HG03175 (cell line): ENCODE measurements around the gene NPR2.

ENCODE experiments used
- ATAC-seq: cut with Tn5 transposase; IDR thresholded peaks from one replicate; pipeline ENCODE4 v1.9.1; 2021; ENCODE audit warnings: mild to moderate bottlenecking, moderate library complexity; ENCODE audit not compliant: unreplicated experiment

NPR2 gene

DNA sequence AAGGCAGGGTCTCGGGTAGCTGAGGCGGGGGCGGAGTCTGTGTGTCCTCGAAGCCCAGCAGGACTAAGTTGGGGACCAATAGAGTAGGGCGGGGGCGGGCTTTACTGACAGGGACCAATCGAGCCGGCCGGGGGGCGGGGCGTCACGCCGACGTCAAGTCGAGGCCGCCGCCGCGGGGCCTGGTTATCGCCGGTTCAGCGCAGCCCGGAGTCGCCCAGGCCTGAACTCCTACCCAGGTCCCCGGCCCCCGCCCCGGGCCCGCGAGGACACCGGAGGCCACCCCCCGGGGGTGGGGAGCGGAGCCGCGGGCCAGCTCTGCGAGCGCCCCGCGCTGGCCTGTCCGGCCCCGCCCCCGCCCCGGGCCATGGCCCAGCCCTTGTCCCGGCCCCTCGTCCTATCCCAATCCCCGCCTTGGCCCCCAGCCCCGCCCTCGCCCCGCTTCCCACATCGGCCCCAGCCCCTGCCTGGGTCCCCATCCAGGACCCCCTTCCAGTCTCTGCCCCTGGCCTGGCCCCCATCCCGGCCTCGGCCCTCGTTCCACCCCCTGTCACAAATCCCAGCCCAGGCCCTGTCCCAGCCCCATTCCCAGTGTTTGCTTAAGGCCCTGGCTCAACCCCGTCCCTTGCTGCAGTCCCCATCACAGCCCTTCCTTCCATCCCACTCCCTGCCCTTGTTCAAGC, 37.8 kb downstream of the NPR2 start, which contains the start of gene TMEM8B:
Gene TMEM8B, plus strand, starts transcription at position 145 of the 680 bp plus-strand sequence. Its CDS starts 220 bp downstream, at position 365.
- ATAC-seq = peak; percentile 84

- ATAC-seq = no peak
These were observed 38.3 kb downstream of the NPR2 start for GRCh38 chr9:35829764-35830096.

GRCh38 chr9:35831040-35831439, 39.6 kb downstream of the NPR2 start:
- no peak for ATAC-seq

- no peak for ATAC-seq
These were observed 41.4 kb downstream of the NPR2 start for GRCh38 chr9:35832814-35833213.

GRCh38 chr9:35834260-35835215, 43.1 kb downstream of the NPR2 start:
- ATAC-seq = no peak

- ATAC-seq = no peak
These were observed 43.8 kb downstream of the NPR2 start for GRCh38 chr9:35835216-35835632.

DNA sequence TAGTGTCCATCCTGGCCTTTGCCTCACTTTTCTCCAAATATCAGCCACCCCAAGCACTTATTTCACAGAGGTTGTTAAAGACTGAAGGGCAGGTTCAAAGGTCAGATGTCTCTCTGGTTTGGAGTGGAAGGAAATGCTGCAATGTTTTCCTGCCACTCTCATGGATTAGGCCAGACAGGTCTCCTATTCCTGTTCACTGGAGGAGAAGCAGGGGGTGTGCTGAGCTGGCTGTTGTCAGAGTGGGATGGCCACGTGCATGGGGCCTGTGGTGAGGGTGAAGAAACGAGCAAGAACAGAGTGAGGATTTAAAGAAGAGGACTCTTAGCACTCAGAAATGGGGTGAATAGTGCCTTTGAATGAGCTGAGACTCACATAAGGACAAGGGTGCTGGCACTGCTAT, 44.4 kb downstream of the NPR2 start:
- no peak for ATAC-seq

- no peak for ATAC-seq
These were observed 45.2 kb downstream of the NPR2 start for GRCh38 chr9:35836595-35836994.

DNA sequence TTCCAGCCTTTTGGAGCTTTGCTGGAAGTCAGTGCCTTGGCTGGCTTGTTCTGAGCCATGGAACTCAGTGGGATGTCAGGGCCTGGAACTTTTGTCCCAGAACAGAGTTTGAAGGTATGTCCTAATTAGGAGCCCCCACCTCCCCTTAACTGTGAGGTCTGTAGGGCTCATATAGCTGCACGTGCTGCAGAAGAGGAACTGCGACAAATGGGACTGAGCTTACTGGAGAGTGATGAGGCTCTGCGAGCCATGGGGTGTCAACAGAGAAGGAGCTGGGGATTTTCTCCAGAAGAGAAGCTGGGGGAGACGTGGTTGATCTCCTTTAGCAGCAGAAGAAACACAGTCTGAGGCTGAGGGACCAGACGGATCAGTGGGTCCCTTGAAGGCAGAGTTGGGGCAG, 48.5 kb downstream of the NPR2 start:
- ATAC-seq = no peak

- no peak for ATAC-seq
These were observed 49.7 kb downstream of the NPR2 start for GRCh38 chr9:35840881-35841644.

DNA sequence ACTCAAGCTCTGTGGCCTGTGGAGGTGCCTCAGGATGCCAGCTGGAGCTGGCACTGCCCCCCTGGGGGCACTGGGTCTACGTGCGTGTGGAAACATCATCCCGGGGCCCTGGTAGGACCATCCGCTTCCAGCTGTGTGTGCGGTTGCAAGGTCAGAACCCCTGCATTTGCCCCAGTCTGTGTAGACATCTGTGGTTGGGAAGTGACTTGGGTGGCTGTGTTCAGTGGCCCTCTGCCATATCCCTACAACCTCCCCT, 50.2 kb downstream of the NPR2 start:
- no peak for ATAC-seq

- no peak for ATAC-seq
These were observed 50.8 kb downstream of the NPR2 start for GRCh38 chr9:35842020-35842745.

- ATAC-seq = no peak
These were observed 51.4 kb downstream of the NPR2 start for GRCh38 chr9:35842795-35843194.

GRCh38 chr9:35844628-35845270, 53.4 kb downstream of the NPR2 start:
- ATAC-seq = no peak

DNA sequence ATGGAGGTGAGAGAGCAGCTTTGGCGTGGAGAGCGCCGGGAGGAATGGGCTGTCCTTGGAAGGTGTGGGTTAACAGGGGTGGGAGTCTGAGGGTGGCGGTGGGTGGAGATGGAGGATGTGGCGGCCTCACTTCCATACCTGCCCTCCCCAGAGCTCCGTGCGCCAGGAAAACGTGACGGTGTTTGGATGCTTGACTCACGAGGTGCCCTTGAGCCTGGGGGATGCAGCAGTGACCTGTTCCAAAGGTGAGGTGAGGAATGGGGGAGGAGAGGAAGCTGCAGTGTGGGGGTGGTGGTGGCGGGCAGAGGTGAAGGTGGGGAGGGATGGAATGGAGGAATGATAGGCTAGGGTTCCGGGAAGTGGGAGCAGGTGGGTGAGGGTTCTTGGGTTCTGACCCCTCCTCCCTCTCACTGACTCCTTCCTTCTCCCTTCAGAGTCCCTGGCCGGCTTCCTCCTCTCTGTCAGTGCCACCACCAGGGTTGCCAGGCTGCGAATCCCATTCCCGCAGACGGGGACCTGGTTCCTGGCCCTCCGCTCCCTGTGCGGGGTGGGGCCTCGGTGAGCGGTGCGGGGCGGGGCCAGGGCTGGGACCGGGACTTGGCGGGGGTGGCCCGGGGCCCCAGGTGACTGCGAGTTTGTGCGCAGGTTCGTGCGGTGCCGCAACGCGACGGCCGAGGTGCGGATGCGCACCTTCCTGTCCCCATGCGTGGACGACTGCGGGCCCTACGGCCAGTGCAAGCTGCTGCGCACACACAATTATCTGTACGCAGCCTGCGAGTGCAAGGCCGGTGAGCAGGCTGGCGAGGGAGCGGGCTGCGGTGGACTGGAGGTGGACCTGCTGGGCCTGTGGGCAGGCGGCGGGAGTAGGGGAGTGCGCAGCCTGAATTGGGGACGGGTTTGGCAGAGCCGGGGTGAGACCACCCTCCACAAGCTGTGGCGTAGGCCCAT, 54.7 kb downstream of the NPR2 start:
- no peak for ATAC-seq

DNA sequence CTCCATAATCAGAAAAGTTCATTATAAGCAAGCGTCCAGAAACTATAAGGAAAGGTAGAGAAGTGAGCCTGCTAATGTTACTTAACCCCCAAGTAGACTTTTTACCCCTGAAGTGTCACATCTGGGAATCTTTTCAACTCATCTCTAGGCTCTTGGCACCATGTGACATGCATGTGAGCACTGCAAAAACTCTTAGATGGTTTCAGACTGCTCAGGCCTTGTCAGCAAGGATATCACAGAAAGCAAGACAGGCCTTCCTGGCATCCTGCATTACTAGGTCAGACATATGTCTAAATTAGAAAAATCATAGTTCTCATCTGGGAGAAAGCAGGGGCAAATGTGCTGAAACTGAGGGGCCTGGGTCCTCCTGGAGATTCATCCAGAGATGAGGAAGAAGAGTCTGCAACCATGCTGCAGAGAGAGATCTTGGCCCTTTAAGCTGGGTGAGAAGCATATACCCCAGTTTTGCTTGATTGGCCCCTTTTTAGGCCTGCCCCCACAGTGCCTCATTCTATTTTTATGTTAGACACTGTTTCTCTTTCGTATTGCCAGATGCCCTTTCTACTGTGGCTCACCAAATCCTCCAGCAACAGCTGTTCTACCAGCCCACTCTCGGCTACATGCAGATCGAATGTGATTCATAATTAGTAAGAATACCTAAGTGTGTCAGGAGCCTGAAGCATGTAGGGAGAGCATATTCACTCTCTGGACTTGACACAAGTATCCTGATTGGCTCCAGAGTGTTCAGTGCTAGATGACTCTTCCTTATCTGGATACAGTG, 56.6 kb downstream of the NPR2 start:
- ATAC-seq = peak; percentile 94

GRCh38 chr9:35852267-35852815, 61.0 kb downstream of the NPR2 start:
- no peak for ATAC-seq
